GM12875 (cell line): ENCODE measurements around the gene RBM33.
A peak's percentile ranks its signal among the peaks of the same experiment; 100 is the strongest.

Source experiments
- H3K4me3 ChIP-seq: one replicate; pipeline ENCODE4 v1.5.1; 2011; ENCODE audit warnings: low read depth, low read length, control low read depth
- TF ChIP-seq, protein P1 (sequence below): IDR thresholded peaks from 2 replicates; pipeline ENCODE4 v1.5.1; 2011; ENCODE audit warnings: low read depth, mild to moderate bottlenecking, control low read depth, inconsistent platforms, low read length, moderate library complexity, borderline replicate concordance; ENCODE audit not compliant: insufficient read depth

RBM33 gene

GRCh38 chr7:155802906-155803417 is 158.5 kb downstream of the RBM33 start:
- TF ChIP-seq, protein P1, sequence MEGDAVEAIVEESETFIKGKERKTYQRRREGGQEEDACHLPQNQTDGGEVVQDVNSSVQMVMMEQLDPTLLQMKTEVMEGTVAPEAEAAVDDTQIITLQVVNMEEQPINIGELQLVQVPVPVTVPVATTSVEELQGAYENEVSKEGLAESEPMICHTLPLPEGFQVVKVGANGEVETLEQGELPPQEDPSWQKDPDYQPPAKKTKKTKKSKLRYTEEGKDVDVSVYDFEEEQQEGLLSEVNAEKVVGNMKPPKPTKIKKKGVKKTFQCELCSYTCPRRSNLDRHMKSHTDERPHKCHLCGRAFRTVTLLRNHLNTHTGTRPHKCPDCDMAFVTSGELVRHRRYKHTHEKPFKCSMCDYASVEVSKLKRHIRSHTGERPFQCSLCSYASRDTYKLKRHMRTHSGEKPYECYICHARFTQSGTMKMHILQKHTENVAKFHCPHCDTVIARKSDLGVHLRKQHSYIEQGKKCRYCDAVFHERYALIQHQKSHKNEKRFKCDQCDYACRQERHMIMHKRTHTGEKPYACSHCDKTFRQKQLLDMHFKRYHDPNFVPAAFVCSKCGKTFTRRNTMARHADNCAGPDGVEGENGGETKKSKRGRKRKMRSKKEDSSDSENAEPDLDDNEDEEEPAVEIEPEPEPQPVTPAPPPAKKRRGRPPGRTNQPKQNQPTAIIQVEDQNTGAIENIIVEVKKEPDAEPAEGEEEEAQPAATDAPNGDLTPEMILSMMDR, result no peak
- no peak overlapping the region for H3K4me3 ChIP-seq

GRCh38 chr7:155803418-155804376 is 159.2 kb downstream of the RBM33 start:
- TF ChIP-seq, protein P1, result no peak
- H3K4me3 ChIP-seq, result no peak overlapping the region

GRCh38 chr7:155804431-155804831 is 160.0 kb downstream of the RBM33 start:
- H3K4me3 ChIP-seq, result no peak overlapping the region

DNA sequence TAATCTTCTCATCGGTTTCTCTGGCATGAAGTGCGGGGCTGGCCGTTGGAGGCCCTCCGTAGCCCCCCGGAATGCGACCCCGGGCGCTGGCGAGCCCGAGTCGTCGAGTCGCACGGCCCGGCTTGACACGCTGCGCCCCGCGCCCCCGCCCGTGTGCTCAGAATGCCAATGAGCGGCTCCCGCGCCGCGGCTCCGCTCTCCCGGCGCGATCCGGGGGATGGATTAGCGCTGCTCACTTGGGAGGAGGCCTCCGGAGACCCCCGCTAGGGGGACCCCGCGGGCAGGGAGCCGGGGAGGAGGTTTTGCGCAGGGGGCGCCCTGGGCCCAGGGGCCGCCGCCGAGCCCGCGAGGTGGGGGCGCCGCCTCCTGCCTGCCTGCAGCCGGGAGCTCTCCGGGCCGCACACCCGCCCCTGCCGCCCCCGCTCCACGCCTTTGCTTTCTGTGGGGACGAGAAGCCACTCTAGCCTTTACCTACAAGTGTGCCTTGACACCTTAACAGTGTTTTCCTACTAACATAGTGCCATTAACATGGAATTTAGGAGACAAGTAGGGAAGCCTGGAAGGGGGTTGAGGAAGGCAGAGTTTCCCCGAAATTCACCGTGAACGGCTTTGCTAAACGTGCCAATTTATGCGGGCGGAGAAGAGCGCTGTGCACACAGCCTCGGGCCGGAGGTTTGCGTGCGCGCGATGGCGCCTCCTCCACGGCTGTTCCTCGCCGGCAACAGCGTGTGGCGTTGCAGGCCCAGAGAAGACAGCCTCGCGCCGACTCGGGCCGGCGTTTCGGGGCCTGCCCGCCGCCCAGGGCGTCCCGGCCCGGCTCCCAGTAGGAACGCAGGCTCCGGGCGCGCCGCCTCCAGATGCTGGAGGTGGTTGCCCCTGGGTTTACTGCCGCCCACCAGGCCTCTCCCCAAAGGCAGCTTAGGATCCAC is 160.7 kb downstream of the RBM33 start:
- TF ChIP-seq, protein P1, result peak; percentile 54
- no peak overlapping the region for H3K4me3 ChIP-seq

More at GRCh38 chr7:155804431-155804831, 160.0 kb downstream of the RBM33 start:
- TF ChIP-seq, protein P1, result no peak

DNA sequence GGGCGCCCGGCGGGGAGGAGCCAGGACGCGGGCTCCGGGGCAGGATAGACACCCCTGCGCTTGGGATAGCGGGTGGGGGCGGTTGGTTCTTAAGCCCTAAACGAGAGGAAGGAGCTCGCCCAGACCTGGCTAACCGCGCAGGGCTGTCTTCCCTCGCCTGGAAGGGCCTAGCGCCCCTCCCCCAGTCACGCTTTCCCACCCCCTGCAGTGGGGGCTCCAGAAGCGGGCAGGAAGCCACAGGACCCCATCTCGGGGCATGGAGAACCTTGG is 161.3 kb downstream of the RBM33 start:
- H3K4me3 ChIP-seq, result no peak overlapping the region
- TF ChIP-seq, protein P1, result no peak

- TF ChIP-seq, protein P1, result no peak
- no peak overlapping the region for H3K4me3 ChIP-seq
These were observed 161.8 kb downstream of the RBM33 start for GRCh38 chr7:155806096-155806871.
